ENCODE data around the gene LCLAT1. TPM values are rescaled to one million over a fixed set of nuclear protein-coding genes. Genes with fewer than 3 reads are reported as not detected.
A peak's percentile ranks its signal among the peaks of the same experiment; 100 is the strongest.

Gene LCLAT1
- polyA plus RNA-seq, 1 of the 3 experiments (the other 2 are of a cell fraction) = 6.9 TPM

- no peak for TF ChIP-seq USF2 (IDR thresholded peaks at IDR 0.05; ENCODE audit: borderline replicate concordance, low read depth, low read length)
- TF ChIP-seq RXRA (IDR thresholded peaks at IDR 0.05; ENCODE audit: borderline replicate concordance, low read depth) = no peak
- TF ChIP-seq IRF3 (IDR thresholded peaks at IDR 0.05; ENCODE audit: low read depth, low read length) = no peak
- TF ChIP-seq RCOR1 (IDR thresholded peaks at IDR 0.05; ENCODE audit: low read length) = peak; percentile 15; the same call in 1 of the 2 replicates
- TF ChIP-seq MXI1 (IDR thresholded peaks at IDR 0.05; ENCODE audit: low read depth, low read length) = peak; percentile 82
- no peak; the same call in 1 of the 2 replicates for TF ChIP-seq NFIC (IDR thresholded peaks at IDR 0.05; ENCODE audit: borderline replicate concordance)
- peak; percentile 58; the same call in 1 of the 2 replicates for TF ChIP-seq TAF1 (IDR thresholded peaks at IDR 0.05; ENCODE audit: borderline replicate concordance, low read depth, low read length)
- TF ChIP-seq SIN3A (IDR thresholded peaks at IDR 0.05; ENCODE audit: borderline replicate concordance, low read depth, low read length) = no peak
- 0 out of 2 replicates have a peak, but pooled peaks have one; percentile 0 for TF ChIP-seq SMC3 (IDR thresholded peaks at IDR 0.05; ENCODE audit: low read depth, low read length)
- no peak for TF ChIP-seq FOSL2 (IDR thresholded peaks at IDR 0.05; ENCODE audit: borderline replicate concordance, low read depth)
- TF ChIP-seq MAX (IDR thresholded peaks at IDR 0.05; ENCODE audit: low read depth) = peak; percentile 96
These were observed at the start of gene LCLAT1 (continued) for GRCh38 chr2:30447149-30448045.

GRCh38 chr2:30398084-30398873, 48.8 kb upstream of the LCLAT1 start:
- Histone ChIP-seq H4K20me1 (ENCODE audit: insufficient read depth) (no peaks in the 10 kb centered on the region), H3K27ac (ENCODE audit: low read depth in 2 of 2, low read length in 1 of 2) (no peak overlapping the region), H3K9ac (no peak overlapping the region), H3K79me2 (ENCODE audit: insufficient read depth) (no peaks in the 10 kb centered on the region), H3K36me3 (replicated peaks in 1 of 2; ENCODE audit: control insufficient read depth in 1 of 2, insufficient read depth in 2 of 2, low read length in 1 of 2) (no peaks in the 10 kb centered on the region), H3K27me3 (ENCODE audit: insufficient read depth) (no peaks in the 10 kb centered on the region), H3K9me3 (no peaks in the 10 kb centered on the region), H3K4me3 (ENCODE audit: low read depth in 2 of 2, low read length in 1 of 2) (no peak overlapping the region), H3F3A (replicated peaks; ENCODE audit: insufficient read depth) (no peaks in the 10 kb centered on the region), H3K4me2 (no peak overlapping the region), H3K4me1 (ENCODE audit: control insufficient read depth in 1 of 2, insufficient read depth in 2 of 2, low read depth in 1 of 2, low read length in 1 of 2) (no peaks in the 10 kb centered on the region), H2AFZ (ENCODE audit: low read depth) (no peak overlapping the region), H3K9me2 (no peaks in the 10 kb centered on the region)
- ChIA-PET POLR2A (no interaction called here), CTCF (interaction anchor here (0.7 to 2.6 kb wide), 4 partner anchors 9 to 233 kb away, joined by 3 to 8 read pairs (median 3); no protein-coding TSS in a partner anchor)
- whole genome bisulfite sequencing (ENCODE audit: low lambda C conversion rate) = 71% methylated on average over 4 of the region's 4 CpGs
- TF ChIP-seq FOSL2 (IDR thresholded peaks at IDR 0.05; ENCODE audit: borderline replicate concordance, low read depth) (peak; percentile 35; the same call in 1 of the 2 replicates), RFX5 (IDR thresholded peaks at IDR 0.05; ENCODE audit: low read length) (no peak)
- no peak for DNase-seq
